Right atrium auricular region (tissue), 2 donors: Measurements from ENCODE around the gene MEGF10. TPM values are rescaled to one million over a fixed set of nuclear protein-coding genes. Genes with fewer than 3 reads are reported as not detected.

Source experiments
- DNase-seq: peaks from one replicate; pipeline ENCODE4 v3.0.0-alpha.2; 2019; ENCODE audit warnings: low spot score
- H3K27ac ChIP-seq, 2 donors: fragments of 200-600 bp; sonication (generic); 1 replicate in 1 of 2; 2 replicates in 1 of 2; pipeline ENCODE4 v1.5.1; 2016 to 2019
- H3K27me3 ChIP-seq, 2 donors: fragments of 200-600 bp; sonication (generic); one replicate each; pipeline versions ENCODE4 v1.5.1 to v1.6.0; 2017 to 2019
- H3K36me3 ChIP-seq: fragments of 200-600 bp; sonication (generic); one replicate; pipeline ENCODE4 v1.5.1; 2016
- H3K4me1 ChIP-seq, 2 donors: fragments of 200-600 bp; sonication (generic); one replicate each; pipeline versions ENCODE4 v1.5.1 to v1.6.0; 2017 to 2019
- H3K4me3 ChIP-seq, 2 donors: fragments of 200-600 bp; sonication (generic); 1 replicate in 1 of 2; 2 replicates in 1 of 2; pipeline ENCODE4 v1.5.1; 2017 to 2019; ENCODE audit warnings: mild to moderate bottlenecking in 1 of 2, moderate library complexity in 1 of 2
- H3K9me3 ChIP-seq, 2 donors: fragments of 200-600 bp; sonication (generic); one replicate each; pipeline ENCODE4 v1.5.1; 2019
- CTCF ChIP-seq, 2 donors: fragments of 200-600 bp; sonication (generic); IDR thresholded peaks; one replicate each; pipeline ENCODE4 v1.5.1; 2019; ENCODE audit warnings: antibody characterized with exemption in 2 of 2
- total RNA-seq, 2 donors: library from RNA; depleted of rRNA; stranded (reverse); fragments of >200 nt; gene quantifications; one replicate each; pipeline ENCODE4 v1.1.0, GENCODE V29; 2016

MEGF10 gene
- total RNA-seq, 2 donors from 2014 or later, result 0.71 to 3.0 TPM

- Histone ChIP-seq H3K4me3 (no peak overlapping the region), H3K36me3 (no peaks in the 10 kb centered on the region), H3K27ac (no peak overlapping the region), H3K4me1 (no peaks in the 10 kb centered on the region), H3K27me3 (no peaks in the 10 kb centered on the region), H3K9me3 (no peaks in the 10 kb centered on the region)
- no peak for TF ChIP-seq CTCF (IDR thresholded peaks at IDR 0.05)
- DNase-seq, result no peak
These were observed 67.7 kb downstream of the MEGF10 start for GRCh38 chr5:127358284-127358683.

DNA sequence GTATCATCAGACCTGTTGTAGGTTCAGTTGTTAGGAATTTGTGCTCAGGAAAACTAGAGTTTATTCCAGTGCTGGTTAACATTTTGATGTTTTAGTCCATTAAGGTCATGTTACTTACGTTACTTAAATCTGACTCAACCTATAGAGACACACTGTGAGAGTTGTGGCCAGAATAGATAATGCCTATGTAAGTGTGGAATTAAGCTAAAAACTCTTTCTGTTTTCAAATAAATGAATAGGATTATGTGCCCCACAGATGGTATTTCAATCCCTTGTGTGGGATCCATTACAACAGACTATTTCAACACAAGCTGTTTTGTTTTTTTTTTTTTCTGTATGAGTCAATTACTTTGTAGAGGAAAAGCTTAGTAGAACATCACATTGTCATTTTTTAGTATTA, 68.1 kb downstream of the MEGF10 start:
- no peaks in the 10 kb centered on the region for H3K4me1 ChIP-seq
- no peak for TF ChIP-seq CTCF (IDR thresholded peaks at IDR 0.05)
- H3K27ac ChIP-seq, result no peak overlapping the region
- H3K4me3 ChIP-seq, result no peak overlapping the region
- H3K36me3 ChIP-seq, result no peaks in the 10 kb centered on the region
- H3K27me3 ChIP-seq, result no peaks in the 10 kb centered on the region
- DNase-seq, result no peak
- no peaks in the 10 kb centered on the region for H3K9me3 ChIP-seq

DNA sequence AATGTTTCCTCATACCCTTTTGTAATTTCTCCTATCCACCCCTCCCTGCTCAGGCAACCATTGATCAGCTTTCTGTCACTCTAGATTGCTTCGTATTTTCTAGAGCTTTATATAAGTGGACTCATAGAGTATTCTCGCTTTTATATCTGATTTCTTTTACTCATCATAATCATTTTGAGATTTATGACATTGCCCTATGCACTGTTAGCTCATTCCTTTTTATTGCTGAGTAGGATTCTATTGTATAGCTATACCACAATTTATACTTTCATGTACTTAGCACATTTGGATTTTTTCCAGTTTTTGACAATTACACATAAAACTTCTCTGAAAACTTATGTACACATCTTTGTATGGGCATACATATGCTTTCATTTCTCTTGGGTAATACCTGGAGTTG, 68.9 kb downstream of the MEGF10 start:
- Histone ChIP-seq H3K4me1 (no peaks in the 10 kb centered on the region), H3K36me3 (no peaks in the 10 kb centered on the region), H3K4me3 (no peak overlapping the region), H3K27ac (no peak overlapping the region), H3K9me3 (no peaks in the 10 kb centered on the region), H3K27me3 (no peaks in the 10 kb centered on the region)
- no peak for DNase-seq
- no peak for TF ChIP-seq CTCF (IDR thresholded peaks at IDR 0.05)

DNA sequence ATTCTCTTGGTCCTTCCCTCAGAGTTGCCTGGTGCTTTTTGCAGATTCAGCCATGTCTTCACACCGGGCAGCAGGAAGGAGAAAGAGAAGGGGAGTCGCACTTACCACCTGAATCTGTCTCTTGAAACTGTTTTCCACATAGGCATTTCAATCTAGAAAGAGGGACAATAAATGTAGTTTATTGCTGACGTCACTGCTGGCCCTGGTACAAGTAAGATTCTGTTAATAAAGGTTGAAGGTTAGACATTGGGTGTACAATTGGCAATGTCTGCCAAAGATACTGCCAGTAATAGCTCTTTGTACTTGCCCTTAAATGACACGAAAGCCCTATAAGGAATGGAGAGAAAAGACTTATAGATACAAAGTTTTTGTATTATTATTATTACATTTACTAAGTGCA, 72.8 kb downstream of the MEGF10 start:
- H3K27ac ChIP-seq, result no peak overlapping the region
- no peaks in the 10 kb centered on the region for H3K4me1 ChIP-seq
- no peak for TF ChIP-seq CTCF (IDR thresholded peaks at IDR 0.05)
- H3K4me3 ChIP-seq, result no peak overlapping the region
- no peak for DNase-seq
- H3K27me3 ChIP-seq, result no peaks in the 10 kb centered on the region
- H3K36me3 ChIP-seq, result no peaks in the 10 kb centered on the region
- H3K9me3 ChIP-seq, result no peaks in the 10 kb centered on the region

- DNase-seq, result no peak
- no peaks in the 10 kb centered on the region for H3K27me3 ChIP-seq
These were observed 76.4 kb downstream of the MEGF10 start for GRCh38 chr5:127367029-127367428.

More at GRCh38 chr5:127367029-127367428, 76.4 kb downstream of the MEGF10 start:
- no peak overlapping the region for H3K4me3 ChIP-seq
- no peak overlapping the region for H3K27ac ChIP-seq
- H3K4me1 ChIP-seq, result no peaks in the 10 kb centered on the region
- no peaks in the 10 kb centered on the region for H3K9me3 ChIP-seq
- TF ChIP-seq CTCF (IDR thresholded peaks at IDR 0.05), result no peak
- no peaks in the 10 kb centered on the region for H3K36me3 ChIP-seq
